NCI-H748 (cell line): ENCODE measurements around the gene SLC22A13.
"Not testable (repeated sequence)": the region's sequence is repeated elsewhere in the genome, so short reads cannot be mapped to it uniquely, and the experiment has no call there.

Experiments
- DNase-seq: peaks from one replicate; lab custom pipeline; 2025; ENCODE audit not compliant: unreplicated experiment; lab: John Stamatoyannopoulos, UW

The SLC22A13 gene, protein sequence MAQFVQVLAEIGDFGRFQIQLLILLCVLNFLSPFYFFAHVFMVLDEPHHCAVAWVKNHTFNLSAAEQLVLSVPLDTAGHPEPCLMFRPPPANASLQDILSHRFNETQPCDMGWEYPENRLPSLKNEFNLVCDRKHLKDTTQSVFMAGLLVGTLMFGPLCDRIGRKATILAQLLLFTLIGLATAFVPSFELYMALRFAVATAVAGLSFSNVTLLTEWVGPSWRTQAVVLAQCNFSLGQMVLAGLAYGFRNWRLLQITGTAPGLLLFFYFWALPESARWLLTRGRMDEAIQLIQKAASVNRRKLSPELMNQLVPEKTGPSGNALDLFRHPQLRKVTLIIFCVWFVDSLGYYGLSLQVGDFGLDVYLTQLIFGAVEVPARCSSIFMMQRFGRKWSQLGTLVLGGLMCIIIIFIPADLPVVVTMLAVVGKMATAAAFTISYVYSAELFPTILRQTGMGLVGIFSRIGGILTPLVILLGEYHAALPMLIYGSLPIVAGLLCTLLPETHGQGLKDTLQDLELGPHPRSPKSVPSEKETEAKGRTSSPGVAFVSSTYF

DNA sequence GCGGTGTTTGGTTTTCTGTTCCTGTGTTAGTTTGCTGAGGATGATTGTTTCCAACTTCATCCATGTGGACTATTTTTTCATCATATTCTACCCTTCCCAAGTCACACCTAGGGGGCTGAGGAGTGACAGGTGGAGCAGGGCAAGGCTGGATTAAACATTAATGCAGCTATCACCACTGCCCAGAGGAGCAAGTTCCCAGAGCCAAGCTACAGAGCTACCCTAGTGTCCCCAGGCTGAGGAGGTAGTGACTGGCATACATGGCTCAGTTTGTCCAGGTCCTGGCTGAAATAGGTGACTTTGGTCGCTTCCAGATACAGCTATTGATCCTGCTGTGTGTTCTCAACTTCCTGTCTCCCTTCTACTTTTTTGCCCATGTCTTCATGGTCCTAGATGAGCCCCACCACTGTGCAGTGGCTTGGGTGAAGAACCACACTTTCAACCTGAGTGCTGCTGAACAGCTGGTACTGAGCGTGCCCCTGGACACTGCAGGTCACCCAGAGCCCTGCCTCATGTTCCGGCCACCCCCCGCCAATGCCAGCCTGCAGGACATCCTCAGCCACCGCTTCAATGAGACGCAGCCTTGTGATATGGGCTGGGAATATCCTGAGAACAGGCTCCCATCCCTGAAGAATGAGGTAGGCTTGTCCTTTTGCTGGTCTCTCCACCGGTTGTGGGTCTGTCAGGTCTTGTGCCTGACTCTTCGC, at the start of gene SLC22A13:
Gene SLC22A13, plus strand, starts transcription at position 209 of the 704 bp plus-strand sequence. Its CDS starts 49 bp downstream, at position 258.
- no peak for DNase-seq

DNA sequence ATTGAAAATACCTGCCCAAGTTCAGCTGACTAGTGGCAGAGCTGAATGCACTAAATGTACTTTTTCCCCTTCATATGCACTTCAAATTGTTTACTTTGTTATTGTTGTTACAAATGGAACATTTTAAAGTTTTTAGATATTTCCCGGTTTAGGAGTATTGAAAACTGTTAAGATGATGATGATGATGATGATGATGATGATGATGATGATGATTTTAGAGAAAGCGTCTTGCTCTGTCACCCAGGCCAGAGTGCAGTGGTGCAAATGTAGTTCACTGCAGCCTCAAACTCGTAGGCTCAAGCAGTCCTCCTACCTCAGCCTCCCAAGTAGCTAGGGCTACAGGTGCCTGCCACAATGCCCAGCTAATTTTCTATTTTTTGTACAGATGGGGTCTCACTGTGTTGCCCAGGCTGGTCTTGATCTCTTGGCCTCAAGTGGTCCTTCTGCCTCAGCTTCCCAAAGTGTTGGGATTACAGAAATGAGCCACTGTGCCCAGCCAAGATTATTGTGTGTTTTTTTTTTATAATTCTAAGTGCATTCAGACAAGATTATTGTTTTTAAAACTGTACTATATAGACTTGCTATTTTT, 45.9 kb upstream of the SLC22A13 start:
- DNase-seq, result no peak

DNA sequence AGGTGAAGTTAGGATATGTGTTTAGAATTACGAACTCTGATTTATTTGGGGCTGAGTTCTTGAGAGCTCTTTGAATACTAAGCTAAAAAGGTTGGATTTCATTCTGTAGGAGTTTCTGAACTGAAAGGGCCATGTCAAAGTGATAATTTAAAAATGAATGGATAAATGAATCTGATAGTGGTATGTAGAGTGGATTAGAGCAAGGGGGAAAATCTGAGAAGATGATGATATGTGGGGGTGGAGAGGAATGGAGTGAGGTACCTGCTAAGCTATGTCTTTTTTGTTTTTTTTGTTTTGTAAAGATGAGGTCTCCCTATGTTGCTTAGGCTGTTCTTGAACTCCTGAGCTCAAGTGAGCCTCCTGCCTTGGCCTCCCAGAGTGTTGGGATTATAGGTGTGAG, 44.6 kb upstream of the SLC22A13 start:
- no peak for DNase-seq

DNA sequence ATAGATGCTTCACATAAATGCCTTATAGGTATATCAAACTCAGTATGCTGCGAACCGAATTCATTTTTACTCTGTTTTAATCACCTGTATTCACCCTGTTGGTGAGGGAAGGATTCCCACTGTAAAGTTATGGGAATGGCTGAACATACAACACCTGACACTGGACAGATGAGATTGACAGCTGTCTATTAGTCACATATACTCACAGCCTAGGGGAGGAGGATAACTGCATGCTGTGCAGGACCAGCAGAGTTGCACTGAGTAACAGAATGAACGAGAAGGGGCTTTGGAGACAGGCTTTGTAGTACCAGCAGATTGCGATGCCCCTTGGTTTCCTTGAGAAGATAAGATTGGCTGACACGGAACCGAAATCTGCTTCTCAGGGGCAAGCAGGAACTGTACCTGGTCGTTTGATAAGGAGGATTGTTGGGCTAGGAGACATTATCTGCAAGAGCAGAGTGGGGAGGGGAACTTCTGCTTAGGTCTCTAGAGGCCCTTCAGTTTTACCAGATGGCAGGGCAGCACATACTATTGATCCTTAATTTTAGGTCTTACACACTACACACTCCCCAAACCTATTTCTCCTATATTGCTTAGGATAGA, 43.5 kb upstream of the SLC22A13 start:
- DNase-seq, result no peak

DNA sequence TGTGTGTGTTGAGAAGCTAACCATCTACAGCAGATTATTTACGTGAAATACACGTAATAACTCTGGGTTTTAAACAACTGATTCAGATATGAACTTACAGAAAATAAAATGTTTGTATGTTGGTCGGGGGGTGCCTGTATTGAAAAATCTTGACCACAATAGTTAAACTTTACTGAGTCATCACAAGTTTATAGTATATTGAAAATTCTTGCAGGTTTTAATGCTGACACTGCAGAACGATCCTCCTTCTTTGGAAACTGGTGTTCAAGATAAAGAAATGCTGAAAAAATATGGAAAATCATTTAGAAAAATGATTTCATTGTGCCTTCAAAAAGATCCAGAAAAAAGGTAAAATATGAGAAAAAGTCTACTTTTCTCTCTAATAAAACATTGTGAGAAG, 41.3 kb upstream of the SLC22A13 start:
- no peak for DNase-seq

DNA sequence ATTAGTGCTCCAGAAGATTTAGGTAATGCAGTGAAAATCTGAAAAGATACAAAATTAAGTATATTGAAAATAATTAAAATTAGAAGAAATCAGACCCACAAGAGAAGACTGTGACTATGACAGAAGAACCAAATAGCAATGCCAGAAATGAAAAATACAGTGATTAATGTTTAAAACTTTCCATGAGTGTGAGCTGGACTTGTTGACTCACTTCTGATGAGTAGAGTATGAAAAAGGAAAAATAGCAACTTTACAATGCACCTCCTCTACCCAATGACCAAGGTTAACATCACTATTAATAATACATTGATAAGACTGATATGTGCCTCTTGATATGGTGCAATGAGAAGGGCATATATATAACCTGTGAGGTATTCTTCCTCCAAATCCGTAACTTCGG, 39.3 kb upstream of the SLC22A13 start:
- DNase-seq, result no peak

DNA sequence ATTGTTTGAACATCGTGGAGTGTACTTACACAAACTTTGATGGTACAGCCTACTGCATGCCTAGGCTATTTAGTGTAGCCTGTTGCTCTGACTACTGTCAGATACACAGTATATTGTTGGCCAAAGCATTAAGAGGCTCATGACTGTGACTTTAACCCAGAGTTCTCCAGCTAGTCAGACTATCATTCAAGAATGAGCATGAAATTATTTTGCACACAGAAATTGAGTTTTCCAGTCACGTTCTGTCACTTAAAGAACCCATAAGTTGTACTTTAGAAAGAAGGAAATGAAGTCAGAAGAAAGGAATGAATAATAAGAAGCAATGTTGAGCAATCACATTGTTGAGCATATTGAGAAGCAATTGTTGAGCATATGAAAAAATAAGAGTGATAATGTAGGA, 37.6 kb upstream of the SLC22A13 start:
- no peak for DNase-seq

DNA sequence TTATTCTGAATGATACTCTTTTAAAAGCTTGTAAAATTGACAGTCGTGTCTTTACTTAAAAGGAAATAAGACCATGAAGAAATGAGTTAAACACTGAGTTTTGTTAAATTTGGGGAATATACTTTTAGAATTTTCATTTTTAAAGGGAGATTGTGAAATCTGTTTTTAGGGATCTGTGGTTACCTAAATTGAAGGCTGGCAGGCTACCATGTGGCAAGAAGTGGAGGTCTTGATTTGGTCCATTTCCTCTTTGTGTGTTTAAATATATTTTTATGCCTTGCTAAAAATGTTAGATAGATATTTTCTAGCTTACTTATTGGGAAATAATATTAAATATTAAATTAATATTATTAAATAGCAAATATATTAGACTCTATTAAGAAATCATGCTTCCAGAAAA, 36.6 kb upstream of the SLC22A13 start:
- no peak for DNase-seq

DNA sequence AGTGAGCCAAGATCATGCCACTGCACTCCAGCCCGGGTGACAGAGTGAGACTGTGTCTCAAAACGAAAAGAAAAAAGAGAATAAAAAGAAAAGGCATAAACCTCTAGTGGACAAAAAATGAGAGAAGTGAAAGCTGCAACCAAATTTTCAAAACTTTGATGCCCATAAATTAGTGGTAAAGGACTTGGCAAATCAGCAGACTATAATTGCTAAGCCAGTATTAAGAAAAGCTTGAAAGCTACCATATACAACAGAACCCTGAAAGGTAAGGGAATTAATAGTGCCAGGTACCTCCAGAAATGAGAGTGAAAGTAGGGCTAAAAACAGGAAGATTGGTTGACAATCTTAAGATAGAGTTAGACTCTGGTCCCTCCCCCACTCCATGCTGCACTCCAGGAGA, 32.9 kb upstream of the SLC22A13 start:
- no peak for DNase-seq

DNA sequence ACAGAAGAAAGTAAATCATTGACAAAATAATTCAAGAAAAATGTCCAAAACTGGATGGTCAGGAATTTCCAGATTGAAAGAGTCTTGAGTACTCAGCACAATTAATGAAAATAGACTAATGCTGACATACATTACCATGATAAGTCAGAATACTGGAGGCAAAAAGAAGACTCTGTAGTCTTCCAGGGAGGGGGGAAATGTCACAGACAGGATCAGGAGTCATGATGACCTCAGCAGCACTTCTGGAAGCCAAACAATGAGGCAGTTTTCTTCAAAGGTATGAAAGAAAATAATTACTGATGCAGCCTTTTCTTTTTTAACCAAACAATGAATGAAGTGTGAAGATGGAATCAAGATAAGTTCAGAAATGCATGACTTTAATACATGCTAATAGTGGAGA, 30.1 kb upstream of the SLC22A13 start:
- no peak for DNase-seq

DNA sequence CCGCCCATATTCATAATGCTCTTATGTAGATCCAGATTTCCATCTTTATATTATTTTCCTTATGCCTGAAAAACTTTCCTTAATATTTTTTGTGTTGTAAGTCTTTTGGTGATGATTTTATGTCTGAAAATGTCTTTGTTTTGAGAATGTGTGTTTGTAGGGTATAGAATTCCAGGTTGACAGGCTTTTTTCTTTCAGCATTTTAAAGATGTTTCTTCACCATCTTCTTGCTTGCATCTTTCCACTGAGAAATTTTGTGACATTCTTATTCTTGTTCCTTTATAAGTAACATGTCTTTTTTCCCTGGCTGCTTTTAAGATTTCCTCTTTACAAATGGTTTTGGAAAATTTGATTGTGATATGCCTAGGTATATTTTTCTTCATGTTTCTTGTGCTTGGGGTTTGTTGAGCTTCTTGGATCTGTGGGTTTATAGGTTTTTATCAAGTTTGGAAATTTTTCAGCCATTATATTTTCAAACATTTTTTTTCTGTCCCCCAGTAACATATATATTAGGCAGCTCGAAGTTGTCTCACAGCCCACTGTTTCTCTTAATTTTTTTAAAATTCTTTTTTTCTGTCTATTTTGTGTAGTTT, 27.1 kb upstream of the SLC22A13 start:
- no peak for DNase-seq

DNA sequence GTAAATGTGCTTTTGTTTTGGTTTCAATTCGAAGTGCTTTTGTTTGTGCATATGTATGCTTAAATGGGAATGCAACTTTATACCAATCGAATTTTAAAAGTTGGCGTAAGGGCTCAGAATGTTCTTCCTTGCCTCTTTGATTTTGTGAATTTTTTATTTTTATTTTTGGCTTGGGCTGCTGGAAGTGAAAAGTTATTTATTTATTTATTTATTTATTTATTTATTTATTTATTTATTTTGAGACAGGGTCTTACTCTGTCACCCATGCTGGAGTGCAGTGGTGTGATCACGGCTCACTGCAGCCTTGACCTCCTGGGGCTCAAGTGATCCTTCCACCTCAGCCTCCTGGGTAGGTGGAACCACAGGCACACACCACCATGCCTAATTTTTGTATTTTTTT, 22.8 kb upstream of the SLC22A13 start:
- not testable (repeated sequence) for DNase-seq

DNA sequence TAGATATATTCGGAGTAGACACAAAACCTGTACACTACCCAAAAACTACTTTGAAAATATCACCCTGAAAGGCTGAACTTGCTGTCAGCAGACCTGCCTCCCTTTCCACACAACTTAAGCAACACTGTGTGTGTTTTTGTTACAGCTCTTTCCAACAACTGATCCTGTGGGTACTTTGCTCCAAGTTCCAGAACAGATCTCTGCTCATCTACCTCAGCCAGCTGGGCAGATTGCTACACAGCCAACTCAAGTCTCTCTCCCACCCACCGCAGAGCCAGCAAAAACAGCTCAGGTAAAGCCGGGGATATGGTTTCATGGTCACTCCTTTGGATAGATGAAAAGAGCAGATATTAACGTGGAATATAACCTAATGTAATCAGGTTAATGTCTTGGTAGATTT, 19.7 kb upstream of the SLC22A13 start:
- DNase-seq, result no peak

DNA sequence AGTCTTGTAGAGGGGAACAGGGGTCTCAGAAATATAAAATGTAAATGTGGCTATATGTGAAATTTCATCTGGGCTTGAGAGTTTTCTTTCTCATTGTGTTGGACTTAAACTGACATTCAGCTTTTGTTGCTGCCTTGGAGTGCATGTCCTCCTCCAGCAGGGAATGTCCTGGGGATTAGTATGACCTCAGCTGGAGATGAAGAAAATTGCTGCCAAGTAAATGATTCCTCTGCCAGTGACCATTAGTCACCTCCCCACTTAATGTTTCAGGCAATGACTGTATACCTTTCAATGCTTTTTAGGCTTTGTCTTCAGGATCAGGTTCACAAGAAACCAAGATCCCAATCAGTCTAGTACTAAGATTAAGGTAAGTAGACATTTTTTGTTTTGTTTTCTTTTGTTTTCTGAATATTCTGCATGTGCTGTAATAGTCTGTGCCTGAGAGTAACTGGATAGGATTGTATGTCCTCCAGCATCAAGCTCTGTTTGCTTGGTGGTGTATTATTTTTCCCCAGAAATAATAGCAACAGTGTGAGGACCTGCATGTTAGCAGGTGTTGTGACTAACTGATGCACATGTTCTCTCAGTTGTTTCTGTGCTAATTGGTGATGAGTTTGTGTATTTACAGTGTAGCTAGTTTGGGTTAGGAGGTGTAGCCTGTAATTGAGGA, 18.1 kb upstream of the SLC22A13 start:
- DNase-seq, result no peak

DNA sequence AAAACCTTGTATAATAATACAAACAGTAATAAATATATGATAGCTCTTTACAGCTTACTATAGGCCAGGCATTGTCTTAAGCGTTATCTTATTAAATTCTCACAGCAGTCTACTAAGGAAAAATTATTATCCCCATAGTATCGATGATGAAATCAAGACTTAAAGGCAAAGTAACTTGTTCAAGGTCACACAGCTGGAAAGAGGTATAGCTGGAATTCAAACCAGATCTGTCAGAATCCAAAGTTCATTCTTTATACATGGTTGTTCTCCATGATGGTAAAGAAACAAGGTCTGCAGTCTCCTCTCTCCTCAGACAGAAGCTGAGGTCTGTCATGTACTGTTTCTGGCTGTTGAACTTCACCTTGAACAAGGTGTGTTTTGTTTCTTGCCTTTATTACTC, 15.4 kb upstream of the SLC22A13 start:
- DNase-seq, result no peak

DNA sequence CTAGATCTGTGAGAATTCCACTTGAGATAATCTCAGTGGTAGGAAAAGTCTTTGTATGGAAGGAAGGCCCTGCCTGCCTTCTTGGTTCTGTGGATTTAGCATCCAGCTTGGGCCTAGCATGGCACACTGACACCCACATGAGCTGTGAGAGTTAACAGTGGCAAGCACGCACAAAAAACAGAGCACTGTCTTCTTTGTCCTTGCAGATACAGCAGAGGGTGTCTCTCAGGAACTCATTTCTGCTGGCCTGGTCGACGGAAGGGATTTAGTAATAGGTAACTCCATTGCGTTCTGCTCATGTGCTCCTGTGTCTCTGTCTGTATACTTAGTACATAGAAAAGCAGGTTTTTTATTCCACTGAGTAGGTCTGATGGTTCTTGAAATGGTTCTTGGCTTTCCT, 14.4 kb upstream of the SLC22A13 start:
- no peak for DNase-seq

DNA sequence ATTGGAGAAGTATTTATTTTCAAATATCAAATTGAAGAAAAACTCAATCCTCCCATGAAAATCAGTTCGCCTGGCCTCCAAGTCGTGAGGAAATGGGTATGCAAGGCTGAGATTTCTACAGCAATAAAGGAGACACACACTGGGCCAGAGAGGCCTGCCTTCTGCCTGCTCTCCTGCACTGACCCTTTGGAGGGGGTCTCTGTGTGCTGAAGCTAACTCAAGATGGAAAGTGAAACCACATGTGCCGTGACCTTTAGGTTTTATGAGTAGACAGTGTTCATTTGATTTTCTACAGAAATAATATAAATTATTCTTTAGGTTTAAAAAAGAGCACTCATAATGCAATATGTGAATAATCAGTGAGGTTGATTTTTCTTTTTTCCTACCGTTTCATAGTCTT, 11.9 kb upstream of the SLC22A13 start:
- no peak for DNase-seq

DNA sequence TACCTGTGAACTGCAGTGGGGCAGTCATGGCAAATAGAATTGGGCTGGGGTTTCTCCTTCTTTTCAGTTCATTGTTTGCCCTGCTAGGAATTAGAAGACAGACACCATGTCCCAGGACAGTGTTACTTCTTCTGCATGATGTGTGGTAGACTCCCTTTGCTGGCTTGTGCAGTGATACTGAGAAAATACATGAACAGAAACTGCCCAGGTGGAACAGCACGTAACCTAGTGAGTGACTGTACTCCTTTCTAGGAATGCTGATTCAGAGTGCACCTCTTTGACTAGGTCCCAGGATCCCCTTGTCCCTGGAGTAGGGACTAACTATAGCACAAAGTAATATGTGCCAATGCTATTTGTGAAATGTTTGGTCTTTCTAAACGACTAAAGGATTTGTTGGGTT, 10.7 kb upstream of the SLC22A13 start:
- no peak for DNase-seq

DNA sequence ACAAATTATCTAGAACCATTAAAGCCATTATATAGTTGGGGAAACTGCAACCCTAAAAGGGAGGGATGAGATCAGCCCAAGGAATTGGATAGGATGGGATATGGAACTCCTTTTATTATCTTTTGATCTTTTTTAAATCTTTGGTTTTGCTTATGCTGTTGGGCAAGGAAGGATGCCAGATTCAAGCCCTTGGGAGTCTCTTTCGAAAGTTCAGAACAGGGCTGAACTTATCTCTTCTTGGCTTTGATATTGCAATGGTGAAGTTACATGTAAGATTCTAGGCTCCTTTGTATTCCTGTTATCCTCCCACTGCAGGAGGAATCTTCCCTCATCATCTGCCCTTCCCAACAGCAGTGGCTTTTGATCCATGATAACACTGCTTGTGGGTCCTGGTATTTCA, 10.0 kb upstream of the SLC22A13 start:
- no peak for DNase-seq

DNA sequence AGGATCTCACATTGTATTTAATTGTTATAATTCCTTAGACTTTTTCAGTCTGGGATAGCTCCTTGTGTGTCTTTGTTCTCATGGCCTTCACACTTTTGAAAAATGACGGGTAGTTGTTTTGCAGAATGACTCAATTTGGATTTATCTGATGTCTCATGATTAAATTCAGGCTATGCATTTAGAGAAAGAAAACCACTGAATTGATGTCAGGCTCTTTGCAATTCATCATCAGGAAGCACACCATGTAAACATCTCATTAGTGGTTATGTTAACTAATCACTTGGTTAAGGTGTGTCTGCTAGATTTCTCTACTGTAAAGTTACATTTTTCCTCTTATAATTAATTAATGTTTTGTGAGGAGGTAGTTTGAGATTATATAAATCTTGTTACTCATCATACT, 8.0 kb upstream of the SLC22A13 start:
- no peak for DNase-seq

DNA sequence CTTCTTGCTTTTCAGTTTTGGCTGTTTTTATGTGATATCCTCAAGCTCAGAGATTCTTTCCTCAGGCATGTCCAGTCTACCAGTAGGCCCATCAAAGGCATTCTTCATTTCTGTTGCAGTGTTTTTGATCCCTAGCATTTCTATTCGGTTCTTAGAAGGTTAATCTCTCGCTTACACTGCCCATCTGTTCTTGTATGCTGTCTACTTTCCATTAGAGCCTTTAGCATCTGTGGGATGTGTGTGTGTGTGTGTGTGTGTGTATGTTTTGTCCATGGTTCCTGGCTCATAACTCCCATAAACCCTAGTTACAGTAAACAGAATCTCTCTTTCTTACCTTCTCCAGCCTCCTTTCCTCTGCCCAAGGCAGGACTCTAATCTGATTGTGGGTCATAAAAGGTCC, 5.1 kb upstream of the SLC22A13 start:
- no peak for DNase-seq
